ENCODE results near the gene C8G.

C8G gene

GRCh38 chr9:136963751-136964150 is 18.7 kb downstream of the C8G start:
- DNase-seq (ENCODE audit: low read depth, low spot score) = no peak
- no peak overlapping the region for H3K27ac ChIP-seq

GRCh38 chr9:136964171-136964689 is 19.2 kb downstream of the C8G start:
- DNase-seq (ENCODE audit: low read depth, low spot score) = no peak
- no peak overlapping the region for H3K27ac ChIP-seq

GRCh38 chr9:136964833-136965422 is 19.9 kb downstream of the C8G start:
- DNase-seq (ENCODE audit: low read depth, low spot score) = no peak
- no peak overlapping the region for H3K27ac ChIP-seq

- no peak overlapping the region for H3K27ac ChIP-seq
- DNase-seq (ENCODE audit: low read depth, low spot score) = no peak
Observed at GRCh38 chr9:136965771-136966484, 20.9 kb downstream of the C8G start.

- DNase-seq (ENCODE audit: low read depth, low spot score) = no peak
- no peak overlapping the region for H3K27ac ChIP-seq
Observed at GRCh38 chr9:136968333-136969127, 23.5 kb downstream of the C8G start.

- no peak overlapping the region for H3K27ac ChIP-seq
- no peak for DNase-seq (ENCODE audit: low read depth, low spot score)
Observed at GRCh38 chr9:136969150-136969549, 24.1 kb downstream of the C8G start.

- no peak overlapping the region for H3K27ac ChIP-seq
- DNase-seq (ENCODE audit: low read depth, low spot score) = no peak
Observed at GRCh38 chr9:136969774-136970173, 24.7 kb downstream of the C8G start.

- no peak overlapping the region for H3K27ac ChIP-seq
- no peak for DNase-seq (ENCODE audit: low read depth, low spot score)
Observed at GRCh38 chr9:136970361-136970760, 25.3 kb downstream of the C8G start.

GRCh38 chr9:136971746-136972145 is 26.7 kb downstream of the C8G start:
- H3K27ac ChIP-seq = no peak overlapping the region
- DNase-seq (ENCODE audit: low read depth, low spot score) = no peak

- H3K27ac ChIP-seq = no peak overlapping the region
- DNase-seq (ENCODE audit: low read depth, low spot score) = no peak
Observed at GRCh38 chr9:136972335-136972734, 27.3 kb downstream of the C8G start.

GRCh38 chr9:136972743-136973142 is 27.7 kb downstream of the C8G start:
- DNase-seq (ENCODE audit: low read depth, low spot score) = no peak

GRCh38 chr9:136973618-136974617 is 28.9 kb downstream of the C8G start:
- DNase-seq (ENCODE audit: low read depth, low spot score) = no peak
- no peak overlapping the region for H3K27ac ChIP-seq

More at GRCh38 chr9:136972743-136973142, 27.7 kb downstream of the C8G start:
- H3K27ac ChIP-seq = no peak overlapping the region

GRCh38 chr9:136974817-136975535 is 29.9 kb downstream of the C8G start:
- no peak for DNase-seq (ENCODE audit: low read depth, low spot score)
- H3K27ac ChIP-seq = no peak overlapping the region

GRCh38 chr9:136975644-136976043 is 30.6 kb downstream of the C8G start:
- no peak overlapping the region for H3K27ac ChIP-seq
- DNase-seq (ENCODE audit: low read depth, low spot score) = no peak

- no peak within 1 kb of the TSS for H3K27ac ChIP-seq
- no peak for DNase-seq (ENCODE audit: low read depth, low spot score)
Observed at GRCh38 chr9:136977223-136977622, 32.2 kb downstream of the C8G start, which contains the start of gene PTGDS. TSS of gene PTGDS (plus strand) at chr9:136977504. CDS start at chr9:136977579, 75 bp downstream.

- DNase-seq (ENCODE audit: low read depth, low spot score) = no peak
- H3K27ac ChIP-seq = no peak overlapping the region
Observed at GRCh38 chr9:136977649-136978072, 32.6 kb downstream of the C8G start.

GRCh38 chr9:136978073-136978864 is 33.2 kb downstream of the C8G start:
- no peak for DNase-seq (ENCODE audit: low read depth, low spot score)
- no peak overlapping the region for H3K27ac ChIP-seq

GRCh38 chr9:136978865-136979544 is 34.0 kb downstream of the C8G start:
- H3K27ac ChIP-seq = no peak overlapping the region
- no peak for DNase-seq (ENCODE audit: low read depth, low spot score)
